ENCODE measurements around the gene RANBP17. TPM values are rescaled to one million over a fixed set of nuclear protein-coding genes. Genes with fewer than 3 reads are reported as not detected.

Gene RANBP17
- total and polyA plus RNA-seq, 9 of the 15 experiments (the other 6 are each of a cell fraction or from before 2014, with no cell fraction given) = not detected

DNA sequence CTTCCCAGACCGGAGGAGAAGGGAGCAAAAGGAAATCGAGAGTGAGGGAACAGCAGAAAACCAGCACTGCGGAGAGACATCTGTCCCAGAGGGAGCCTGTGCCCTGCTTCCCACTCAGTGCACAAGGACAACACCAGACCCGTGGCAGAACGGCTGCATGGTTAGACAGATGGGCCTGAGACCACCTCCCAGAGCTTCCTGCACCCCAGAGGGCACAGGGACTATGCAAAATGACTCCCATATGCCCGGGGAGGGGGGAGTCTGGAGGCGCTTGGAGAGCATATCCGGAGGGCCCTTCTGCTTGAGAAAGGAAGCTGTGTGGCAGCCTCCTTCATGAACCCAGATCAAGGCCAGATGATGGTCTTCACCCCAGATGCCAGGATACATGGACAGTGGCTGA is 473.8 kb downstream of the RANBP17 start:
- H3K79me2 ChIP-seq (ENCODE audit: control insufficient read depth, insufficient read depth, low read length) = no peaks in the 10 kb centered on the region
- no TSS peak for BruUV-seq (replicated peaks)
- no peaks in the 10 kb centered on the region for H3K9me3 ChIP-seq (replicated peaks; ENCODE audit: control insufficient read depth, insufficient read depth, low read depth, low read length)
- peaks cover 7 to 34% of the 10 kb centered on the region in 2 experiments; a peak in 3 of 5 replicates for H3K27me3 ChIP-seq (ENCODE audit: control insufficient read depth in 2 of 2, insufficient read depth in 2 of 2, low read length in 2 of 2)
- TF ChIP-seq C11orf30 (IDR thresholded peaks at IDR 0.05; ENCODE audit: low read depth) = no peak
- TF ChIP-seq GTF2F1 (IDR thresholded peaks at IDR 0.05; ENCODE audit: low read depth, low read length) = no peak
- TF ChIP-seq SP1 (CRISPR knock-in tag; IDR thresholded peaks at IDR 0.05) = no peak
- no peak for TF ChIP-seq TOE1 (IDR thresholded peaks at IDR 0.05; ENCODE audit: borderline replicate concordance)
- no peak for TF ChIP-seq TOE1 (CRISPR knock-in tag; IDR thresholded peaks at IDR 0.05; ENCODE audit: borderline replicate concordance, low read depth)
- no peak for TF ChIP-seq STAG1 (CRISPR knock-in tag; IDR thresholded peaks at IDR 0.05; ENCODE audit: borderline replicate concordance)
- TF ChIP-seq, protein P1, sequence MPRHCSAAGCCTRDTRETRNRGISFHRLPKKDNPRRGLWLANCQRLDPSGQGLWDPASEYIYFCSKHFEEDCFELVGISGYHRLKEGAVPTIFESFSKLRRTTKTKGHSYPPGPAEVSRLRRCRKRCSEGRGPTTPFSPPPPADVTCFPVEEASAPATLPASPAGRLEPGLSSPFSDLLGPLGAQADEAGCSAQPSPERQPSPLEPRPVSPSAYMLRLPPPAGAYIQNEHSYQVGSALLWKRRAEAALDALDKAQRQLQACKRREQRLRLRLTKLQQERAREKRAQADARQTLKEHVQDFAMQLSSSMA (CRISPR knock-in tag; IDR thresholded peaks at IDR 0.05) = no peak
- no peak for TF ChIP-seq YBX1 (IDR thresholded peaks at IDR 0.05)
- in situ Hi-C loops (cut with MboI) = loop anchor here (10.0 kb wide), 1 partner anchor 591 kb away; no protein-coding TSS in a partner anchor
- no peaks in the 10 kb centered on the region for H3K36me3 ChIP-seq (ENCODE audit: control insufficient read depth, insufficient read depth, low read length)
- ChIA-PET CTCF (ENCODE audit: low intra/inter-chr PET ratio) (no interaction called here), POLR2A (no interaction called here)
- H3K4me1 ChIP-seq (replicated peaks in 1 of 2; ENCODE audit: control insufficient read depth in 2 of 2, insufficient read depth in 2 of 2, low read length in 2 of 2) = no peaks in the 10 kb centered on the region; a peak in 1 of 5 replicates
- no peak overlapping the region for H3K4me2 ChIP-seq (ENCODE audit: insufficient read depth, low read length)
- H3K4me3 ChIP-seq = no peak overlapping the region
- no peak for FAIRE-seq
- DNase-seq (ENCODE audit: extremely low read depth in 1 of 4, low spot score in 3 of 4) = no peak
- intact Hi-C loops (cut with micrococcal nuclease) = loop anchor here (2.0 to 5.0 kb wide), 2 partner anchors 63 to 698 kb away; no protein-coding TSS in a partner anchor
- no peaks in the 10 kb centered on the region for H4K20me1 ChIP-seq (replicated peaks; ENCODE audit: control insufficient read depth, insufficient read depth, low read length)
- 0% methylated on average over 8 of the region's 8 CpGs for WGBS (ENCODE audit: insufficient coverage, low coverage, missing lambda C conversion rate)
- no peak overlapping the region for H3K9ac ChIP-seq (ENCODE audit: insufficient read depth in 1 of 2, low read depth in 2 of 2, low read length in 2 of 2)
- H3K27ac ChIP-seq (ENCODE audit: extremely low read depth, low read depth, low read length) = no peak overlapping the region
- H3K9me1 ChIP-seq (ENCODE audit: control insufficient read depth, insufficient read depth, low read length) = no peaks in the 10 kb centered on the region
- no peak overlapping the region for H2AFZ ChIP-seq (ENCODE audit: low read depth, low read length)
- no peak for ATAC-seq

Measured in K562 (cell line).